Heart left ventricle (tissue), 13 donors: ENCODE results near the gene FBXO46.

Experiments
- POLR2A ChIP-seq, 2 donors: fragments of 450-650 bp; IDR thresholded peaks; one replicate each; pipeline ENCODE4 v1.6.1; 2017; ENCODE audit warnings: antibody characterized with exemption in 2 of 2, mild to moderate bottlenecking in 2 of 2, moderate library complexity in 2 of 2
- TF ChIP-seq, protein P1 (sequence below), 12 donors: fragments of 200-600 bp; sonication (generic) in 4 of 12; IDR thresholded peaks; one replicate each; pipeline versions ENCODE4 v1.5.0 to v1.8.0; 2018 to 2022; ENCODE audit warnings: antibody characterized with exemption in 12 of 12, mild to moderate bottlenecking in 5 of 12
- donor health status: ischemic (EF 13 %, LVEDD 7.1; RV severe dilation, severe dysfunction).
- donor health status: DM: no; HTN: yes; CAD: no.
- donor health status: DM: no; HTN: no; CAD: no.
- donor health status: ischemic (EF 25% LVEDD 6.9; RV normal size, moderate dysfunction).
- donor health status: ischemic (EF 25% LVEDD 5.7; RV mildly dilated, moderate dysfunction).
- donor health status: ischemic (EF 35%, LVEDD 5.7; RV mildly dilated, moderate dysfunction).
- donor health status: nonischemic (EF 11% LVEDD 7.7; RV severe dilation, severe dysfunction).
- donor health status: DM: yes; HTN: yes; CAD: no.
- donor health status: PGD.
- donor health status: ischemic (EF 29% LVEDD 5.4; RV normal size, mild dysfunction).
- donor health status: nonischemic (EF 23%, LVEDD 6.1; RV moderate dilation, normal function).

DNA sequence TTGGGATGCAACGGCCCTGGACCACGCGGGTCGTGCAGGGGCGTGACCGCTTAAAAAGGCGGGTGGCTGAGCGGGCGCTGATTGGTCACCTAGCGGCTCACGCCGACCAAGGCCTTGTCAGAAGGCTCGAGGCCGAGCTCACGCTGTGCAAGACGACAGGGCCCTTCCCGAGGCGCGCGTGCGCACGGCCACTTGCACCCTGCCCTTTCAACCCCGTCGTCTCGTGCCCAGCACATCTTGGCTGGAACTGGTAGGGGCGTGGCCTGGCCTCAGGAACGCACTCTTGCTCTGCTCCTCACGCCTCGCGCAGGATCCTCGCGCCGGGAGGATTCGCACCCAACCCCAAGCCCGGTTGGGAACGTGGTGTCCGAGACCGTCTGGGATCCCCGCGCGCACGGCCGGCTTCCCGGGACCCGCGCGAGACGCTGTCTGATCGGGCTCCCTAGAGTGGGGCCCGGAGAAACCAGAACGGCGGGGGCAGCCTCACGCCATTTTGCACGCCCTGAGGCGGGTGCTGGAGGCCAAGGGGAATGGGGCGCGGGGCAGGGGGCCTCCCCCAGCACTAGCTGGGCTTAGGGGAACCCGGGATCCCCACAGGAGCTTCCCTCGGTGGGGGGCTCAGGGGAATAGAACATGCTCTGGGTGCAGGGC is 2.6 kb upstream of the FBXO46 start, which contains the start of gene MEIOSIN:
- TF ChIP-seq, protein P1, sequence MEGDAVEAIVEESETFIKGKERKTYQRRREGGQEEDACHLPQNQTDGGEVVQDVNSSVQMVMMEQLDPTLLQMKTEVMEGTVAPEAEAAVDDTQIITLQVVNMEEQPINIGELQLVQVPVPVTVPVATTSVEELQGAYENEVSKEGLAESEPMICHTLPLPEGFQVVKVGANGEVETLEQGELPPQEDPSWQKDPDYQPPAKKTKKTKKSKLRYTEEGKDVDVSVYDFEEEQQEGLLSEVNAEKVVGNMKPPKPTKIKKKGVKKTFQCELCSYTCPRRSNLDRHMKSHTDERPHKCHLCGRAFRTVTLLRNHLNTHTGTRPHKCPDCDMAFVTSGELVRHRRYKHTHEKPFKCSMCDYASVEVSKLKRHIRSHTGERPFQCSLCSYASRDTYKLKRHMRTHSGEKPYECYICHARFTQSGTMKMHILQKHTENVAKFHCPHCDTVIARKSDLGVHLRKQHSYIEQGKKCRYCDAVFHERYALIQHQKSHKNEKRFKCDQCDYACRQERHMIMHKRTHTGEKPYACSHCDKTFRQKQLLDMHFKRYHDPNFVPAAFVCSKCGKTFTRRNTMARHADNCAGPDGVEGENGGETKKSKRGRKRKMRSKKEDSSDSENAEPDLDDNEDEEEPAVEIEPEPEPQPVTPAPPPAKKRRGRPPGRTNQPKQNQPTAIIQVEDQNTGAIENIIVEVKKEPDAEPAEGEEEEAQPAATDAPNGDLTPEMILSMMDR (IDR thresholded peaks at IDR 0.05) = no peak
- TF ChIP-seq POLR2A (IDR thresholded peaks at IDR 0.05) = no peak
